ENCODE measurements around the gene S100Z. TPM values are rescaled to one million over a fixed set of nuclear protein-coding genes. Genes with fewer than 3 reads are reported as not detected.

S100Z gene
- total and polyA plus RNA-seq, 10 of the 15 experiments (the other 5 are each of a cell fraction or from before 2014, with no cell fraction given), result 0.12 to 0.51 (median 0.30) TPM; not detected in 2

DNA sequence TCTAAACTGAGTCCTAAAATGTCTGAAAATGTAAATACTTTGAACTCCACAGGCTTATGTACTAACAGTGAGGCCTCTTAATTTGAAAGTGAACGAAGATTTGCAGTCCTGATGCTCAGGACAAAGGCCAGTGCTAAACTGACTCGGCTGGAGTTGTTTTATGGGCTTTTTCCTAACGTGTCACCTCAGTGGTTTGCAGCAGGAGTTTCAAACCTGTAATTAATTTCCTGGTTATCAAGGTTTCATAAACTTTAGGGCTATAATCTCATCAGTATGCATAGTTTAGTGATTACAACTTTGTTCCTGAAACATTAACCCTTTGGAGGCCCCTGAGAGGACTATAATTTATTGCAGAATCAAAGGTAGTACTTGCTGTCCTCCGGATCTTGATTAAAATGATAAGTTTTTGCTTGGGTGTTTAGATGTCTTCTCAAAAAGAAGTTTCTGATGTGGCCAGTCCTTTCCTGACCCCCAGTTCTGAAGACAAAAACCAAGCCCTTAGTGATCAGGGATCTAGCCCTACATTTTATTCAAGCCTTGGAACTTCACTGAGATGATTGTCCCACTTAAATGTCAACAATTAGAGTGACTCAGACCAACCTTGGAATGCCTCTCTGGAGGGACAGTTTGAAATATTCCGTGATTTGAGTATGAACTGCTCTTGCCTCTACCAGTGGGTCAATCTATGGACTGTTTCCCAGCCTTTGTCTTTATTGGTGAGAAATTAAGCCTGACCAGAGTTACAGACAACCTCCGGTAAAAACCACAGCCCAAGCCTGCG lies 11.1 kb upstream of the S100Z start (continued):
- TF ChIP-seq SMARCA5 (IDR thresholded peaks at IDR 0.05) (no peak), MYB (IDR thresholded peaks at IDR 0.05; ENCODE audit: borderline replicate concordance, low read depth, low read length) (no peak), GABPA (IDR thresholded peaks at IDR 0.05; ENCODE audit: low read depth) (no peak), JUND (IDR thresholded peaks at IDR 0.05; ENCODE audit: low read depth, low read length) (no peak)
- TF ChIP-seq, protein P1, sequence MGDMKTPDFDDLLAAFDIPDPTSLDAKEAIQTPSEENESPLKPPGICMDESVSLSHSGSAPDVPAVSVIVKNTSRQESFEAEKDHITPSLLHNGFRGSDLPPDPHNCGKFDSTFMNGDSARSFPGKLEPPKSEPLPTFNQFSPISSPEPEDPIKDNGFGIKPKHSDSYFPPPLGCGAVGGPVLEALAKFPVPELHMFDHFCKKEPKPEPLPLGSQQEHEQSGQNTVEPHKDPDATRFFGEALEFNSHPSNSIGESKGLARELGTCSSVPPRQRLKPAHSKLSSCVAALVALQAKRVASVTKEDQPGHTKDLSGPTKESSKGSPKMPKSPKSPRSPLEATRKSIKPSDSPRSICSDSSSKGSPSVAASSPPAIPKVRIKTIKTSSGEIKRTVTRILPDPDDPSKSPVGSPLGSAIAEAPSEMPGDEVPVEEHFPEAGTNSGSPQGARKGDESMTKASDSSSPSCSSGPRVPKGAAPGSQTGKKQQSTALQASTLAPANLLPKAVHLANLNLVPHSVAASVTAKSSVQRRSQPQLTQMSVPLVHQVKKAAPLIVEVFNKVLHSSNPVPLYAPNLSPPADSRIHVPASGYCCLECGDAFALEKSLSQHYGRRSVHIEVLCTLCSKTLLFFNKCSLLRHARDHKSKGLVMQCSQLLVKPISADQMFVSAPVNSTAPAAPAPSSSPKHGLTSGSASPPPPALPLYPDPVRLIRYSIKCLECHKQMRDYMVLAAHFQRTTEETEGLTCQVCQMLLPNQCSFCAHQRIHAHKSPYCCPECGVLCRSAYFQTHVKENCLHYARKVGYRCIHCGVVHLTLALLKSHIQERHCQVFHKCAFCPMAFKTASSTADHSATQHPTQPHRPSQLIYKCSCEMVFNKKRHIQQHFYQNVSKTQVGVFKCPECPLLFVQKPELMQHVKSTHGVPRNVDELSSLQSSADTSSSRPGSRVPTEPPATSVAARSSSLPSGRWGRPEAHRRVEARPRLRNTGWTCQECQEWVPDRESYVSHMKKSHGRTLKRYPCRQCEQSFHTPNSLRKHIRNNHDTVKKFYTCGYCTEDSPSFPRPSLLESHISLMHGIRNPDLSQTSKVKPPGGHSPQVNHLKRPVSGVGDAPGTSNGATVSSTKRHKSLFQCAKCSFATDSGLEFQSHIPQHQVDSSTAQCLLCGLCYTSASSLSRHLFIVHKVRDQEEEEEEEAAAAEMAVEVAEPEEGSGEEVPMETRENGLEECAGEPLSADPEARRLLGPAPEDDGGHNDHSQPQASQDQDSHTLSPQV (IDR thresholded peaks at IDR 0.05), result no peak

DNA sequence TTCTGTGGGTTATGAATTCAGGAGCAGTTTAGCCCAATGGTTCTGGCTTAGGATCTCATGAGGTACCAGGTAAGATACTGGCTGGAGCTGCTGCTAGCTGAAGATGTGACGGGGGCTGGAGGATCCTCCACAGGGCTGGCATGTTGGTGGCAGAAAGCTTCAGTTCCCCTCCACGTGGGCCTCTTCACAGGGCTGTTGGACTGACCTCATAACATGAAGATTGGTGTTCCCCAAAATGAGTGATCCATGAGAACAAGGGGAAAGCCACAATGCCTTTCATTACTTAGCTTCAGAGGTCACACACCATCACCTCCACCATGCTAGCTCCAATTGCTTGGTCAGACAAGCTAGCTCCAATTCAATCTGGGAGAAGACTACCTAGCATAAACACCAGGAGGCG lies 8.5 kb upstream of the S100Z start:
- ATAC-seq (no peak), FAIRE-seq (no peak)
- POLR2A ChIA-PET, result no interaction called here
- TF ChIP-seq NR2F1 (conservative IDR thresholded peaks at IDR 0.05) (no peak), MYB (IDR thresholded peaks at IDR 0.05; ENCODE audit: borderline replicate concordance, low read depth, low read length) (no peak), KAT2A (conservative IDR thresholded peaks at IDR 0.05; ENCODE audit: control insufficient read depth, low read depth, low read length) (no peak), NBN (IDR thresholded peaks at IDR 0.05) (no peak), MTA3 (IDR thresholded peaks at IDR 0.05; ENCODE audit: borderline replicate concordance, low read length) (no peak), RB1 (IDR thresholded peaks at IDR 0.05; ENCODE audit: borderline replicate concordance) (no peak), EP300 (IDR thresholded peaks at IDR 0.05; ENCODE audit: borderline replicate concordance in 1 of 2, control insufficient read depth in 1 of 2, low read depth in 2 of 2, low read length in 2 of 2) (no peak), PAX8 (IDR thresholded peaks at IDR 0.05) (no peak)
- TF ChIP-seq, protein P2, sequence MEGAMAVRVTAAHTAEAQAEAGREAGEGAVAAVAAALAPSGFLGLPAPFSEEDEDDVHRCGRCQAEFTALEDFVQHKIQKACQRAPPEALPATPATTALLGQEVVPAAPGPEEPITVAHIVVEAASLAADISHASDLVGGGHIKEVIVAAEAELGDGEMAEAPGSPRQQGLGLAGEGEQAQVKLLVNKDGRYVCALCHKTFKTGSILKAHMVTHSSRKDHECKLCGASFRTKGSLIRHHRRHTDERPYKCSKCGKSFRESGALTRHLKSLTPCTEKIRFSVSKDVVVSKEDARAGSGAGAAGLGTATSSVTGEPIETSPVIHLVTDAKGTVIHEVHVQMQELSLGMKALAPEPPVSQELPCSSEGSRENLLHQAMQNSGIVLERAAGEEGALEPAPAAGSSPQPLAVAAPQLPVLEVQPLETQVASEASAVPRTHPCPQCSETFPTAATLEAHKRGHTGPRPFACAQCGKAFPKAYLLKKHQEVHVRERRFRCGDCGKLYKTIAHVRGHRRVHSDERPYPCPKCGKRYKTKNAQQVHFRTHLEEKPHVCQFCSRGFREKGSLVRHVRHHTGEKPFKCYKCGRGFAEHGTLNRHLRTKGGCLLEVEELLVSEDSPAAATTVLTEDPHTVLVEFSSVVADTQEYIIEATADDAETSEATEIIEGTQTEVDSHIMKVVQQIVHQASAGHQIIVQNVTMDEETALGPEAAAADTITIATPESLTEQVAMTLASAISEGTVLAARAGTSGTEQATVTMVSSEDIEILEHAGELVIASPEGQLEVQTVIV (IDR thresholded peaks at IDR 0.05; ENCODE audit: borderline replicate concordance, partially characterized antibody), result no peak
- TF ChIP-seq, protein P3, sequence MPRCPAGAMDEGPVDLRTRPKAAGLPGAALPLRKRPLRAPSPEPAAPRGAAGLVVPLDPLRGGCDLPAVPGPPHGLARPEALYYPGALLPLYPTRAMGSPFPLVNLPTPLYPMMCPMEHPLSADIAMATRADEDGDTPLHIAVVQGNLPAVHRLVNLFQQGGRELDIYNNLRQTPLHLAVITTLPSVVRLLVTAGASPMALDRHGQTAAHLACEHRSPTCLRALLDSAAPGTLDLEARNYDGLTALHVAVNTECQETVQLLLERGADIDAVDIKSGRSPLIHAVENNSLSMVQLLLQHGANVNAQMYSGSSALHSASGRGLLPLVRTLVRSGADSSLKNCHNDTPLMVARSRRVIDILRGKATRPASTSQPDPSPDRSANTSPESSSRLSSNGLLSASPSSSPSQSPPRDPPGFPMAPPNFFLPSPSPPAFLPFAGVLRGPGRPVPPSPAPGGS (IDR thresholded peaks at IDR 0.05; ENCODE audit: borderline replicate concordance, insufficient read depth, low read depth, low read length, poor library complexity, severe bottlenecking), result no peak

More for the DNA sequence above, 8.5 kb upstream of the S100Z start:
- in situ Hi-C loops (cut with MboI) (no loop called here), intact Hi-C loops (cut with micrococcal nuclease; ENCODE audit: unreplicated experiment) (no loop called here)
- ChIA-PET RAD21 (ENCODE audit: unreplicated experiment) (interaction anchor here (0.6 kb wide), 2 partner anchors 20 to 64 kb away, joined by 3 to 4 read pairs; no protein-coding TSS in a partner anchor), CTCF (interaction anchor here (0.6 to 0.9 kb wide), 3 partner anchors 67 to 438 kb away, joined by 4 to 5 read pairs (median 4); partner anchors contain the start of gene IQGAP2), SMC1A (ENCODE audit: uncharacterized antibody, unreplicated experiment) (no interaction called here)
- H3K79me2 ChIP-seq (ENCODE audit: control insufficient read depth, insufficient read depth, low read length), result no peaks in the 10 kb centered on the region
- H3K9ac ChIP-seq (ENCODE audit: control insufficient read depth, insufficient read depth, low read length), result no peak overlapping the region
- WGBS (ENCODE audit: insufficient coverage, insufficient replicate concordance, low lambda C conversion rate, missing lambda C conversion rate), result 13% methylated on average over 3 of the region's 3 CpGs
- H2AFZ ChIP-seq (ENCODE audit: control insufficient read depth, low read depth, low read length), result no peak overlapping the region
- no peaks in the 10 kb centered on the region for H3K36me3 ChIP-seq (ENCODE audit: control insufficient read depth in 2 of 2, insufficient read depth in 2 of 2, low read length in 1 of 2)
- no peaks in the 10 kb centered on the region for H4K20me1 ChIP-seq (ENCODE audit: control insufficient read depth, insufficient read depth)
- no peak overlapping the region for H3K4me3 ChIP-seq
- no peak overlapping the region for H3K27ac ChIP-seq (ENCODE audit: control insufficient read depth, insufficient read depth)
- no peak for DNase-seq (ENCODE audit: low read depth, low spot score)
- no peak overlapping the region for H3K4me2 ChIP-seq (ENCODE audit: control insufficient read depth, insufficient read depth)
- no peaks in the 10 kb centered on the region for H3K9me3 ChIP-seq (replicated peaks; ENCODE audit: control insufficient read depth, insufficient read depth, low read length)
- no peaks in the 10 kb centered on the region for H3K4me1 ChIP-seq (ENCODE audit: control insufficient read depth, insufficient read depth, low read length)
- no TSS peak for BruUV-seq (replicated peaks)
- no peaks in the 10 kb centered on the region; a peak in 1 of 4 replicates for H3K27me3 ChIP-seq (replicated peaks in 1 of 2; ENCODE audit: control insufficient read depth in 2 of 2, insufficient read depth in 2 of 2, low read length in 1 of 2)
